ENCODE measurements around the gene CAPN9.
"Not testable (repeated sequence)": the region's sequence is repeated elsewhere in the genome, so short reads cannot be mapped to it uniquely, and the experiment has no call there.

Gene CAPN9

DNA sequence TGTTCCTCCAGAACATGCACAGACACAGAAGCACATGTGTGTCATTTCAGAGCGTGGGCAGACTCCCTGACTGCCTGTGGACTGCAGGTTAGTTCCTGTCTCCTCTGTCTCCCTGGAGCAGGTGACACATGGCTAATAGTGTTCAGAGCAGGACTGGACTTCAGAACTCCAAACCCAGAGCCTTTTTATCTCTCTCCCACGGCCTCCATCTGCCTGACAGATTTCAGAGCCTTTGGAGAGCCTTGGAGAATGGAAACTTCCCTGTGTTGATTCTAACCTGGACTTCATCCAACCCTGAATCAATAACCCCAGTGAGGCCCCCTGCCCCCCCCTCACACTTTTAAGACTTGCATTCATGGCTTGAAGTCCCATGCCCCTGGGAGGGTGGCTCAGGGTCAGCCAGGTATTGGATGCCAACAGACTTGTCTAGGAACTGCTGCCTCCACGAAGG lies 76.8 kb downstream of the CAPN9 start:
- no peak for DNase-seq (ENCODE audit: low spot score)

DNA sequence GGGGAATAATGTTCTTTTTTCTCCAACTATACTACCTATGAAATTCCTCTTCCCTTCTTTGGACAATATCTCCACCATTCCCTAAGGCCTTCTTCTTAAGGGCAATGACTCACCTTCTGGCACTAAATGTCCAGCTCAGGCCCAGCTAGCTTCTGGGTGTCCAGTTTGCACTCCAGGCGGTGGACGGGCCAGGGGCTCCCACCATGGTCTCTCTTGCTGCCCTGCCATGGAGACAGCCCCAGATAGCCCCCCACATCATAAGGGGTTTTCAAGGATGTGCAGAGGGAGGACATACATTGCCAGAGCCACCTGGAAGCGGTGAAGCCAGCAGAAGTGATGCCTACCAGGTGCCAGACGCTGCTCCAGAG lies 77.3 kb downstream of the CAPN9 start:
- no peak for DNase-seq (ENCODE audit: low spot score)

DNA sequence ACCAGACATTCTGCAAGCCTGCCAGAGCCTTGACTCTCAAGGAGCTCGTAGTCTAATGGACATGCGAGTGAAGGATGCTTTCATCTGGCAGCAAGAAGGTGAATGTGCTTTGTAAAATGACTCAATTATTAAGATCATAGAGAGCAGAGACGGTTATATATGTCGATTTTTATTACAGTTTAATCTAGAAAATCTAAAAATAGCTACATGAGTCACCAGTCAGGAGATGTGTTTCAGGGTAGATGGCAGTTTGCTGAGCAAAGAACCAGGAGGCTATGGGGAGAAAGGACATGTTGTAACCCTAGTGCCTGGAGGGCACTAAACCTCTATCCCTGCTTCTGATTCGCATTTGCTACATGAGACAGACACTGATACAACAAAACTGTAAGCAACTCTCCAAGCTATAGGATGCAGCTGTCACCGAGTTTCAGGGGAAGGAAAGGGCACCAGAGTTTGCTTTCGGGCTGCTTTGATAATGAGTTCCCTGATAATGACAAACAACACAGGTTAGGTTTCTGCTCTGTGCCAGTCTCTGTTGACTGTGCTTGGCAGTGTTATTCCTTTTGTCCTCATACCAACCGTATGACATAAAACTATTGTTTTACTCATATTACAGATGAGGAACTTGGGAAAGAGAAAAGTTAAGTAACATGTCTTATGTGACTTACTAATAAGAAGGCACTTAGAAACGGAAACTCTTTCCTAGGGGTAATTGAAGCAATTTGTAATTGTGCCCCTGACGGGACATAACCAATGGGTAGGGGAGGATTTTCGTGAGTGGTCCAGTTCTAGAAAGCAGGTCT lies 77.9 kb downstream of the CAPN9 start:
- DNase-seq (ENCODE audit: low spot score) = peak; percentile 65

DNA sequence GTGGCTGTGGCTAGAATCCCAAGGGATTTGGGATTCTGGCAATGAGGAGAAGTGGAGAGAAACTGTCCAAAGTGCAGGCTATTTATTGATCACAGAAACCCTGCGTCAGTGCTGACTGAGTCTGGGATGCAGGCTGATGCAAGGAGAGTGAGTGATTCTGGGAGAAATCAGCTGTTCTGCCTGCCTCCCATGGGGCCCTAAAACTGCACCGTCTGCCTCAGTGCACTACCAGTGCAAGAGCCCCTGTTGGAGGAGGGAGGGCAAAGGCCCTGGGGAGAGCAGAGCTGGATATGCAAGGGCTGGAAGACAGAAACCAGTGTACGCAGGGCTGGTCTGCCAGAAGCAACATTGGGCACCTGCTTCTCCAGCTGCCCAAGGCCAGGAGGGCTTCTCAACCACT lies 78.6 kb downstream of the CAPN9 start:
- DNase-seq (ENCODE audit: low spot score) = peak; percentile 41

DNA sequence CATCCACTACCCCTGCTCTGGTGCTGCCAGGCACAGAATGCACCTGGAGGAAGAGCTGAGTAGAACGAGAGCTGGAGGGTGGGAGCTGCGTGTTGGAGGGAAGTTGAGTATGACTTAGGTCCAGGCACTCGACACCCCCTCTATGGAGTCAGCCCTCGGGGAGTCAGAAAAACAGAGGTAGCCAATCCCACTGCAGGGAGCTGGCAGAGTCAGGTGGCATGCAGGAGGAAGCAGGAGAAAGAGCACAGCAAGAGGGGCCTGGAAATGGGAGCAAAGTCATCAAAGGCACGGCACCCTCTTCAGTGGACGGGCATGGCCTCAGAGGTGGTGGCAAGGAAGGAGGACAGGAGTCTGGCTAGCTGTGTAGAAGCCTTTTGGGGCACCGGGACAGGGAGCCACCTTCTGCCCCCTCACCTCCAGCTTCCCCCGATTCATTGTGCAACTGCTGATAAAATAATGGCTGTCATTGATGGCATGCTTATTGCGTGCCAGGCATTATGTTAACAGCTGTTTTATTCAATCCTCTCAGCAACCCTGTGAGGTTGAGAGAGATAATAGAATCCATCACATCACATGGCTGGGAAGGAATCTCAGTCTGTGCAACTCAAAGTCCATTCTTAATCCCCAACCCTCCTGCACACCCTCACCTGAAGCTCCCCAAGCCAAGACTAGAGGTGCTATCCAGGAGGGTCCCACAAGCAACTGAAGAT lies 79.1 kb downstream of the CAPN9 start:
- DNase-seq (ENCODE audit: low spot score) = no peak

DNA sequence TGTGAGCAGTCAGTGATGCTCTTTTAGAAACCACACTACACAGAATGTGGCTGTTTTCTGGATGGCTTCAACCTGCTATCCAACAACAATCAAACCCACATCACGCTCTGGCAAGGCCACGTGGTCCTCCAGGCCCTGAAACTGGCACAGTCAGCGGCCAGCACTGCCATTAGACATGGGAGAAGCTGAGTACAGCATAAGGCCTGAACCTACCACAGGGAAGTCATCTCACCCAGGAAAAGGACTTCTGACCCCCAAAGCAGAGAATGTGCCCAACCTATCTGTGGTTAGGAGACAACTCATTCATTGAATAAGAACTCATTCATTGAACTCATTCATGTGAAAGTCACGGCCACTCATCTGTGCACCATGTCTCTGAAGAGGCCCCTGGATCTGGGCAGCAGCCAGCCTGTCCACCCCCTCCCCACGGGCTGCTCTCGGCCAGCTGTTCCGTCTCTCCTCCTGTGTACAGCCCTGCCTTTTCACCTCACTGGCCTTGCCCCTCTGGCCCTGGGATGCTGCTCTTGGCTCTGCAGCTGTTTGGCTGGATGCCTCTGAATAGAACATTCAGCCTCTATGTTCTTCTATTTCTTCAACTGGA lies 80.0 kb downstream of the CAPN9 start:
- DNase-seq (ENCODE audit: low spot score) = no peak

DNA sequence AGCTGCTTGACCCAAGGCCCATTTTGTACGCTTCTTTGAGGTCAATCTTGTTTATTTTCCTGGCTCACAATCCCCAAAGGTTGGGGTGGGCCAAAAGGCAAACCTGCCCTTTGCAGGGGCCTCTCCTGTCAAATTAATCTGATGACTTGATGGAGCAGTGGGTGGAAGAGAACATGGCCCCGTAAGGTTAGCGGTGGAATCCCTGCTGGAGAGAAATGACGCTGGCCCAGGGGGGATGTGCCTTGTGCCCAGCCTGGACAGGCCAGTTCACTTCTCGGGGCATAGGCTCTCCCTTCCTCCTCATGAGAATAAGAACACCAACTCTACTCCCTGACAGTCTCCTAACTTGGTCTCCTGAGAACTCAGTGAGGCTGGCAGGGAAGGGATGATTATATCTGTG lies 80.6 kb downstream of the CAPN9 start:
- no peak for DNase-seq (ENCODE audit: low spot score)

DNA sequence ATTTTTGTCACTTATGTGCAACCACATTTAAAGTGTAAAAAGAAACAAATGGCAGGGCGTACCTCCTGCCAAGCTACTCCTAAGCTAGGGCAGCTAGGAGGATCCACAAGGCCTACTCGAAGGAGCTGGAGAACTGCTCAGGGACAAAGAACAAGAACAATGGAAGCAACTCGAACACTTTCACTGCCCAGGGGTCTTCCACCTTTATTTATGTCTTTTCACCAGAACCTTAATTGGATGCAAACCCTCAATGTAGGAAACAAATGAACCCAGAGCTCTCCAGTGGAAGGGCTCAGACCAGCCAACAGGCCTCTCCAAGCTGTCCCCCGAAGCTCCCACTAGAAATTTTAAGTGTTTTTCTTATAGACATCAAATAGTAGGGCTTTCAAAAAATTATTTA lies 81.2 kb downstream of the CAPN9 start:
- DNase-seq (ENCODE audit: low spot score) = no peak

DNA sequence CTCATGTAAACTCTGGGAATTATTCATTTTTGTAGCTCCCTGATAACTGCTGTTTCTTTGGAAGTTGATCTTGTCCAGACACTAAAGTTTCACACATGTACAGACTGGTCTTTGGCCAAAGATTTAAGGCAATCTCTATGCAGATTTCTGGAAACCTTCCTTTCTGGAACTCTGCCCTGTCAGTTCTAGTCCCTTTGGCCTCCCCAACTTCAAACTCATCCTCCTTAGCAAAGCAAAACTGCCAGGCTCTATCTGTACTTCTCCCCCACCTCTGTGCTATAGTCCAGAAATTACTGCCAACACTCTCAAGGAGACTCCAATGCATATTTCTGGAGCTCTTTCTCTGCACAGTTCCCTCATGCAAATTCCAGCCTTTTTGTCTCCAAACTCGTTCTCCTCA lies 84.6 kb downstream of the CAPN9 start:
- DNase-seq (ENCODE audit: low spot score) = no peak

DNA sequence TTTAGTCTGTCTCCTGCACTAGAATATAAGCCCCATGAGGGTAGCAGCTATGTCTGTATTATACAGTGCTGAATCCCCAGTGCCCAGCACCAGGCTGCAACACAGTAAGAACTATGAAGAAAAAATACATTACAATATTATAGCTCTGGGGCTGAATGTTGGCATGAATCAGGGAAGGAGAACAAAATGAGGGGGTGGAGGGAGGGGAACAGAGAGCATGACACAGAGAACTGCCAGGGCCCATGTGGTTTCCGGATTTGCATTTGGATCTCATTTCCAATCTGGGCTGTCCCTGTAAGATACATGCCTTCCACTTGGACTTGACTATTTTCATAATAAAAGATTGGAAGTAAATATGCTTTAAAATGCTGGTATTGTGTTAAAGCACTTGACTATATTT lies 85.3 kb downstream of the CAPN9 start:
- peak; percentile 61 for DNase-seq (ENCODE audit: low spot score)

DNA sequence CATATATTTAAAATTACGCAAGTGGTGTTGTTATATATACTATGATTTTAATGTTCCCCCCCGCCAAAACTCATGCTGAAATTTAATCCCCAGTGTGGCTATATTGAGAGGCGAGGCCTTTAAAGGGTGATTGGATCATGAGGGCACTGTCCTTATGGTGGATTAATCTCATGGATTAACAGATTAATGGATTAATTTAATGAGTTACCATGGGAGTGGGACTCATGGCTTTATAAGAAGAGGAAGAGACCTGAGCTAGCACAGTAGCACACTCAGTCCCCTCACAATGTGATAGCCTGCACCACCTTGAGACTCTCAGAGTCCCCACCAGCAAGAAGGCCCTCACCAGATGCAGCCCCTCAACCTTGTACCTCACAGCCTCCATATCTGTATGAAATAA lies 86.3 kb downstream of the CAPN9 start:
- no peak for DNase-seq (ENCODE audit: low spot score)

DNA sequence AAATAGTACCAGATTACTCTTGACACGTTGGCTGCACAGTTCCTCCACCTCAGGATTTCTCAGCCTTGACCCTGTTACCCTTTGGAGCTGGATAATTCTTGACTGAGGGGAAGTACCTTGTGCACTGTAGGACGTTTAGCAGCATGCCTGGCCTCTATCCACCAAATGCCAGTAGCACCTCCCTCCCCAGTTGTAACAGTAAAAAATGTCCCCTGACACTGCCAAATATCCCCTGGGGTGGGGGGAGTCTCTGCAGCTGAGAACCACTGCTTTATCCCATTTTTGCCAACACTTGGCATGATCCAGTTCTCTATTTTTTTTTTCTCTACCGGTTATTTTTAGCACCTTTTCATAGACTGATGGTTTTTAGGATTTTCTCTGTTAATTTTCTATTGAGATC lies 87.1 kb downstream of the CAPN9 start:
- DNase-seq (ENCODE audit: low spot score) = no peak

DNA sequence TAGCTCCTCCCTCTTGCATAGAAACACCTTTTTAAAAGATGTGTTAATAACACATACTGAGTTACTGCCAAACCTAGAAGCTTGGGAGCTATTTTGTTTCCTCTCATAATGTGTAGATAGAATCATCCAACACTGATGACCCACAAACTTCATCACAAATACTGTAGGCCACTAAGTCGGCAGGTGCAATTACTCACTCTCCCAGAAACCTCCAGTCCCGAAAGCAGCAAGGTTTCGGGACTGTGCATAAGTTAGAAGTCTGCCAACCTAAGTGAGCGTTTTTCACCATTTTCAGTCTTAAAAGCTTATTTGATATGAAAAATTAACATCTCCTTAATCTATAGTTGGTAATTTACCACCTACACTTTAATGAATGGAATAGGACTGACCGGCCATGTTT lies 89.2 kb downstream of the CAPN9 start:
- DNase-seq (ENCODE audit: low spot score) = no peak

DNA sequence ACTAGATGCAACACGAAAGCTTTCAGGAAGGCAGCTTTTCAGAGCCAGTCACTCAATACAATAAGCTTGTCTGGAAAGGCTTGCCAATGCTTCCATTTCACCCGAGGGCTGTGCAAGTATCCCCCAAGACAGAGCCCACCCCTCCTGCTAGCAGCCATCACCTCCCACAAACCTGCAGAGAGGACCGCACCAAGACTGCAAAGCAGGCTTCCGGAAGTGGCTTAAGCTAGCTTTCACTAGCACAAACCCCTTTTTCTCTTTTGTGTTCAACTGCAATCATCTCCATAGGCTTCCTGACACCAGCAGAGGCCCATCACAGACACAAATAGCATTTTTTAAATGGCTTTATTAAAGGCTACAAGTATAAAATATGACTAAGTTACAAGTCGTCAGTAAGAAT lies 89.6 kb downstream of the CAPN9 start:
- no peak for DNase-seq (ENCODE audit: low spot score)

DNA sequence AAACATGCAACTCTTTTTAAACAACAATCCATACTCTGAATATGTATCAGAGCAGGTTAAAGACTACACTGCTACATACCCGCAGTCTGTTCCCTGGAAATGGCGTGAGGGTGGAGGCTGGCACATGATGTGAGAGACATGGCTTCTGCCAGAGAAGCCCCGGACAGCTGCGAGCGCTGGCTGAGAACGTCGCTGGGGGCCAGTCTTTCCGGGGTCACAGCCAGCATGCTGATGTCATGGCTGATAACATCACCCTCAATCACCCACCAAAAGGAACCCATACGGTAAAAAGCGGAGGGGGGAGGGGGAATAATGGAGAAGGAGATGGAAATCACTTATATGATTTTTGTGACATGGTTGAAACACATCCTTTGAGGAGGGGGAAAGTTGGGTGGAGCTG lies 92.0 kb downstream of the CAPN9 start:
- no peak for DNase-seq (ENCODE audit: low spot score)

DNA sequence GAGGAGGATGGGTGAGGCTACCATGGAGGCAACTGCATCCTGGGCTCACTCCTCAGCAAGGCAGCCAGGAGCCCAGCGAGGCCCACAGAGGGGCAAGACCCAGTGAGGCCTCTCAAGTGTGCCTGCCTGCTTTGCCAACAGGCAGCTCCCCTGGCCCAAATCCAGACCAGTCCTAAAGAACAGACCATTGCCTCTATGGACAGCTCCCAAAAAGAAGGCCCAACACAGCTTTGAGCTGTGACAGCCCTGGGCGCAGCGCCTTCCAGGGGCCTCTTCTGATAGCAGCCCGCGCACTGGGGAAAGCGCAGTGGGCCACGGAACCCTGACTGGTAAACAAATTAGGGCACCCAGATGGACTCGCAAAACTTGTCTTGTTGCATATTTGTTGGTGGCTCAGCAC lies 95.6 kb downstream of the CAPN9 start:
- no peak for DNase-seq (ENCODE audit: low spot score)

DNA sequence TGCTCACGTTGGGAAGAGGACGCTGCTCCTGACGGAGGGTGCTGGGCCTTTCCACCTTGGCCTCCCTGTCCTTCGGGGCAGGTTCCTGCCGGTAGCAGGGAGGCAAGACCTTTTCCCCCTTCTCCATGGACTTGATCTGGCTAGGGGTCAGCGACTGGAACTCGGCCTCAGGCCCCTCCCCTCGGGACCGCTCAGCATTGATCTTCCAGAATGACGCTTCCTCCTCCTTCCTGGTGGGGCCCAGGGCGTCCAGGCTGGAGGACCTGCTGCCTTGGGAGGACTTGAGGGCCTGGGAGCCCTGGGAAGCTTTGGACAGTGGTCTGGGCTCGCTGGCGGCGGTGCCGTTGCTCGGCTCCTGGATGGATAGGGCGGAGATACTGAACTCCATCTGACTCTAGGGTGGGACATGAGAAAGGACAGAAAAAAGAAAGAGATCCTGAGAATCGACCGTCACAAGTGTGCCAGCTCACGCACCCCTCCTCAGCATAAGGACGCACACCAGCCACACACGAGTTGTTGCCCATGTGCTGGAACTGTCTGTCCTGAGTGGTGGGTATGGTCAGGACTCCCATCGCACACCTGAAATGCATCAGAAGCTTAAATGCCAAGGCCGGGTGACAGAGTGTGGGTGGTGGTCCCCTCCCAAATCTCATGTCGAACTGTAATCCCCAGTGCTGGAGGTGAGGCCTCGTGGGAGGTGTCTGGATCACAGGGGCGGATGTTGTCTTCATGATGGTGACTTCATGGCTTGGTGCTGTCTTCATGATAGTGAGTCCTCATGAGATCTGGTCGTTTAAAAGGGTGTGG lies 96.5 kb downstream of the CAPN9 start:
- no peak for DNase-seq (ENCODE audit: low spot score)

DNA sequence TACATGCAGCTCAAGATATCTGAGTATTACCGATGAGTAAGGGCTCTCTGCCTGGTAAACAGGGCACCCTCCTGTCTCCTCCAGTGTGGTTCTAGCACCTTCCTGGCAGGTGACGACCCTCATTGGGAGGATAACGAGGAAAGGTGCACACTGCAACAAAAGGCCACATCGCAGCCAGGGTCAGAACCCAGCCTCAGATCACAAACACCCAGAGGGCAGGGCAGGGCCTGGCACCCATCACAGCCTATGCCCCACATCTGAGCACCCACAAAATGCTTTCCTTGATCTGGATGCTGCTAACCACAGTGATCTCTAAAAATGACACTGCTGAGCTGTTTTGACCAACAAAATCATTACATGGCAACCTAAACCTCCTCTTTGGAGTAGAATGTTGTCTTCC lies 97.4 kb downstream of the CAPN9 start:
- no peak for DNase-seq (ENCODE audit: low spot score)

DNA sequence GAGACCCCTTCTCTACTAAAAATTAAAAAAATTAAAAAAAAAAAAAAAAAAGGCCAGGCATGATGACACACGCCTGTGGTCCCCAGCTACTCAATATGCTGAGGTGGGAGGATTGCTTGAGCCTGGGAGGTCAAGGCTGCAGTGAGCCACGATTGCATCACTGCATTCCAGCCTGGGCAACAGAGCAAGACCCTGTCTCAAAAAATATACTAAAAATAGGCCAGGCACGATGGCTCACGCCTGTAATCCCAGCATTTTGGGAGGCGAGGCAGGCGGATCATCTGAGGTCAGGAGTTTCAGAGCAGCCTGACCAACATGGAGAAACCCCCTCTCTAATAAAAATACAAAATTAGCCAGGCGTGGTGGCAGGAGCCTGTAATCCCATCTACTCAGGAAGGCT lies 98.0 kb downstream of the CAPN9 start:
- DNase-seq (ENCODE audit: low spot score) = not testable (repeated sequence)

DNA sequence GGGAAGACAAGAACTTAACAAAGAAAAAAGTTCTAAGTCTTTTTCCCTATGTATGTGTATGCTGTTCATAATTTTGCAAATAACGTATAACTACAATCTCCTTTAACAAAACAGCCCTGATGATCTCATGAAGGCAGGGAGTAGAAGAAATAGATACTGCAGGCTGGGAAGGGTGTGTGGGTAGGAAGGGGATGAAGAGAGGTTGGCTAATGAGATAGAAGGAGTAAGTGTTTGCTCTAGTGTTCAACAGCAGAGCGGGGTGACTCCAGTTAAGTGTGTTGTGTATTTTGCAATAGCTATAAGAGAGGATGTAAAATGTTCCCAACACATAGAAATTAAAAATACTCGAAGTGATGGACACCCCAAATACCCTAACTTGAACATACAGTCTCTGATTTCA lies 101.0 kb downstream of the CAPN9 start:
- DNase-seq (ENCODE audit: low spot score) = no peak

DNA sequence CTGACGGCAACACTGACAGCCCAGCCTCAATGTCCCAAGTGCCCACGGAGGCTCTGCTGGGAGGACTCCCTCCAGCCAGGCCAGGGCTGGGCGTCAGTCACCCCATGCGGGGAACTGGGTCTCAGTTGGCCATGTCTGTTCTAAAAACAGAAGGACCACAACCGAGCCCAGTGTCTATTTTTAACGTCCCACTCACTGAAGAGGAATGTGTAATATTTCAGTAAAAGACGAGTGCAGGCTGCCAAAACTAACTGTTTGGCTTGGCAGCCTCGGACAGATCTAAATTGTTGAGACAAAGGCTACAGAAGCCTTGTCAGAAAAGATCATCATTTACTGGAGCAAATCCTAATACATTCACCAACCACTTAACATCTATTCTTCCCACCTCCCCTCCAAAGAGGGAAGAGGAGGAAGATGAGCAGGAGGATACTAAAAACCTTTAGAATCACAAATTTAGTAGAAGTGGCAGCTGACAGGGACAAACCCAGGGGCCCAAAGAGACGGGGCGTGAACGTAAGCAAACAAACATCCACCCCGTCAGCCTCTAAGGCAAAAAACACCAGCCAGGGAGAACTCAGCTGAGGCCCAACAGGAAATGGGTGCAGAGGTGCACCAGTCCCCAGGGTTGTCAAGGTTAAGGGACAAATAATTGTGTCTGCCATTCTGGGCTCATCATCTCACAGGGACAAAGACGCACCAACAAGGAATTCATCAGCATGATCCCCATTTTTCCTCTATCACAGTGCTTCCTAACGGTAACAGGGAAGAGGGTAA lies 102.5 kb downstream of the CAPN9 start:
- peak; percentile 89 for DNase-seq (ENCODE audit: low spot score)

DNA sequence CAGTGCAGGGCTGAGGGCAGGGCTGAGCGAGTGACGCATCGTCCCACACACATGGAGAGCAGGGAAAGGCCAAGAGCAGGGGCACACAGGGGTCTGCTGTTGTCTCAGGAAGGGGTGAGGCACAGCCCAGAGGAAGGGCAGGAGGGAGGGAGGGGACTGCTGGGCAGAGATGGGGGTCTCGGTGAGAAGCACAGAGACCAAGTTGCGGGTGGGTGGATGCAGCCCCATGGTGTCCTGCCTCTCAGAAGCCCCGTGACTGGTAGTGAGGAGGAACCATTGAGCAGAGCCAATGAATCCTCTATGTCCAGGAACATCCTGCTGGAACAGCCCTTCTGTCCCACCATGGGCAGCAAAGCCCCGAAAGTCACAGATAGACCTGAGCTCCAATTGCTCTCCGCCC lies 103.4 kb downstream of the CAPN9 start:
- no peak for DNase-seq (ENCODE audit: low spot score)

Measured in AG20443 (cell line).